AG04449 (cell line): ENCODE data around the gene MLF1.

ENCODE experiments used
- CTCF ChIA-PET: fragments of 350-600 bp; formaldehyde crosslinking; extraction: SDS; loops from one replicate; lab custom pipeline; 2021; ENCODE audit warnings: antibody characterized with exemption; lab: Yijun Ruan, JAX
- POLR2A ChIA-PET: fragments of 400-600, 350-600 bp; formaldehyde crosslinking; extraction: SDS; loops from one replicate; lab custom pipeline; 2020; ENCODE audit warnings: antibody characterized with exemption, inconsistent platforms; lab: Yijun Ruan, JAX
- DNase-seq: peaks from one replicate; pipeline ENCODE4 v3.0.0-alpha.2; 2010; ENCODE audit warnings: low read depth, low spot score
- H3K4me3 ChIP-seq: 2 replicates; pipeline ENCODE4 v1.5.1; 2011; ENCODE audit warnings: low read depth, mild to moderate bottlenecking, control low read depth, low read length
- CTCF ChIP-seq: IDR thresholded peaks from one replicate; pipeline ENCODE4 v1.5.1; 2011; ENCODE audit warnings: mild to moderate bottlenecking, moderate library complexity, low read length, control low read depth, inconsistent platforms; ENCODE audit not compliant: insufficient read depth; ENCODE audit errors: missing control alignments

Gene MLF1

DNA sequence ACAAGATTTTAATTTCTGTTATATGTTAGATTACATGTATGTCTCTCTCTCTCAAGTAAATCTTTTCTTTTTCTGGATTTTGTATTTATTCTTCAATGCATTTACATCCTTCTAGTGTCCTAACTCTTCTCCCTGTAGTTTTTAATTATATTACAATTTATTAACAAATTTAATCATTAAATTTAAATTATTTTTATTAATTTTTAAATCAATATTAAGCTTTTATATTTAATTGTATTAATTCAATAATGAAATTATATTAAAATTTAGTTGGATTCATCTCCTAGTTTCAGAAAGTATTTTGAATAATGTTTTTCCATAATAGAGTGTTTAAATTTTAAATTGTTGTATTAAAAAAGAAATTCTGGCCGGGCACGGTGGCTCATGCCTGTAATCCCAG, 29.8 kb downstream of the MLF1 start:
- POLR2A ChIA-PET = no interaction called here
- no peak for TF ChIP-seq CTCF
- CTCF ChIA-PET = interaction anchor here (0.8 to 1.2 kb wide), 2 partner anchors 59 to 166 kb away, joined by 3 read pairs; no protein-coding TSS in a partner anchor

DNA sequence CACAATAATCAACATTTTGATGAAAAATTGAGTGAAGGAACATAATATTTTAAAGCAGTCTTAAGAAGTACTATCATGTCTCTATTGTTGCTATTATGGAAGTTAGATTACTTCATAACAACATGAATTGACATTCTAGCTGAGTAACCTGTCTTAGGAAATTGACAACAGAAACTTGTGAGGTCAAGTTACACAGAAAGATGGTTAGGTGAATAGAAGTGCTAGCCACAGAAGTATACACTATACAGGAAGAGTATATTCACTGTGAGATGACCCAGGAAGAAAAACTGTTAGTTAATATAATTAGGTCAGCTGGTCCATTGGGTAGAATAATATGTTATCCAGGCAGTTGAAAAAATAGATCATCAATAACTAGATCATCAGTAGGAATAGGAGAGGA, 31.2 kb downstream of the MLF1 start:
- ChIA-PET CTCF (interaction anchor here (1.5 kb wide), 1 partner anchor 43 kb away, joined by 3 read pairs; no protein-coding TSS in a partner anchor), POLR2A (no interaction called here)
- TF ChIP-seq CTCF = no peak
- DNase-seq = no peak
- no peak overlapping the region for H3K4me3 ChIP-seq

More for the DNA sequence above, 29.8 kb downstream of the MLF1 start:
- DNase-seq = no peak
- no peak overlapping the region for H3K4me3 ChIP-seq

- H3K4me3 ChIP-seq = no peak overlapping the region
- CTCF ChIA-PET = interaction anchor here (1.7 kb wide), 1 partner anchor 26 kb away, joined by 5 read pairs; the partner anchor contains the start of gene GFM1
- no peak for TF ChIP-seq CTCF
- POLR2A ChIA-PET = no interaction called here
- no peak for DNase-seq
Observed at GRCh38 chr3:158617982-158618875, 47.2 kb downstream of the MLF1 start.

- TF ChIP-seq CTCF = no peak
- H3K4me3 ChIP-seq = no peak overlapping the region
- POLR2A ChIA-PET = no interaction called here
- CTCF ChIA-PET = interaction anchor here (0.8 to 1.1 kb wide), 2 partner anchors 18 to 86 kb away, joined by 3 read pairs; partner anchors contain the start of gene GFM1
- DNase-seq = no peak
Observed at GRCh38 chr3:158625881-158626280, 54.9 kb downstream of the MLF1 start.

DNA sequence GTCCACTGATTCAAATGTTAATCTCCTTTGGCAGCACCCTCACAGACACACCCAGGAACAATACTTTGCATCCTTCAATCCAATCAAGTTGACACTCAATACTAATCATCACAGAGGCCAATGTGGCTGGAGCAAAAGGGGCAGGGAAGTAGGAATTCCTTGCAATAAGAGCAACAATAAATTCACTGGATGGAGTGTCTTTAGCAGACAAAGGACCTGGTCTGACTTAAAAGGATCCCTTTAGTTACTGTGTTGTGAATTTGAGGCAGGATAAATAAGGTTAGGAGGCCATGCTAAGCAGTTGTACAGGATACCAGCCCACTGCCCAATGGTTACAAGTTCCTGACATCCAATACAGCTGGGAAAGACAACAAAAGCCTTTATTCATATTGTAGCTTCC, 61.0 kb downstream of the MLF1 start:
- DNase-seq = no peak
- no peak overlapping the region for H3K4me3 ChIP-seq
- POLR2A ChIA-PET = no interaction called here
- TF ChIP-seq CTCF = no peak
- CTCF ChIA-PET = interaction anchor here (2.0 kb wide), 1 partner anchor 12 kb away, joined by 6 read pairs; no protein-coding TSS in a partner anchor

GRCh38 chr3:158640646-158641045, 69.7 kb downstream of the MLF1 start:
- H3K4me3 ChIP-seq = no peak overlapping the region
- TF ChIP-seq CTCF = no peak
- CTCF ChIA-PET = interaction anchor here (1.6 kb wide), 1 partner anchor 18 kb away, joined by 7 read pairs; no protein-coding TSS in a partner anchor
- no peak for DNase-seq
- POLR2A ChIA-PET = no interaction called here
